ENCODE measurements around the gene LCE3E. TPM values are rescaled to one million over a fixed set of nuclear protein-coding genes. Genes with fewer than 3 reads are reported as not detected.

The LCE3E gene
- total RNA-seq, 2 experiments from 2014 or later: not detected

DNA sequence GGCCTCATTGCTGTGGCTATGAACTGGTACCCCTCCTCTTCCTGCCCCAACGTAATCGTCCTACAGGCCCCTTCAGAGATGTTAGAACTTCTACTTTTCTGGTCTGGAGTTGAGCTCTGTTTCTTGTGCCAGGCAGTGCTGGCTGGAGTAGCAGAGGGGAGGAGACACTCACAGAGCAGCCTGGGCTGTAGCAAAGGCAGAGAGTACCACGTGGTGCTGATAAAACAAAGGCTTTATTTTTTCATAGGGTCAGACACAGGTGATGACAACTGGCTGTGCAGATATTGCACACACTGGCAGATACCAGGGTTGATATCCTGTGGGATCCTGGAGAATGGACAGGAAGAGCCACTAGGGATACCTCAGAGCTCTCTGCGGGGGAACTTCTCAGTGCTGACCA lies 29.1 kb downstream of the LCE3E start:
- H3K36me3 ChIP-seq (ENCODE audit: insufficient read depth, low read length): no peaks in the 10 kb centered on the region
- H3K4me3 ChIP-seq (ENCODE audit: low read depth, low read length, poor library complexity, severe bottlenecking): no peak overlapping the region
- no peak overlapping the region for H3K27ac ChIP-seq (ENCODE audit: low read depth, low read length, poor library complexity, severe bottlenecking)
- H3K9me3 ChIP-seq (ENCODE audit: low read length): no peaks in the 10 kb centered on the region
- no peak overlapping the region for H3K4me2 ChIP-seq (ENCODE audit: low read length)
- POLR2A ChIA-PET: no interaction called here
- TF ChIP-seq, protein P1, sequence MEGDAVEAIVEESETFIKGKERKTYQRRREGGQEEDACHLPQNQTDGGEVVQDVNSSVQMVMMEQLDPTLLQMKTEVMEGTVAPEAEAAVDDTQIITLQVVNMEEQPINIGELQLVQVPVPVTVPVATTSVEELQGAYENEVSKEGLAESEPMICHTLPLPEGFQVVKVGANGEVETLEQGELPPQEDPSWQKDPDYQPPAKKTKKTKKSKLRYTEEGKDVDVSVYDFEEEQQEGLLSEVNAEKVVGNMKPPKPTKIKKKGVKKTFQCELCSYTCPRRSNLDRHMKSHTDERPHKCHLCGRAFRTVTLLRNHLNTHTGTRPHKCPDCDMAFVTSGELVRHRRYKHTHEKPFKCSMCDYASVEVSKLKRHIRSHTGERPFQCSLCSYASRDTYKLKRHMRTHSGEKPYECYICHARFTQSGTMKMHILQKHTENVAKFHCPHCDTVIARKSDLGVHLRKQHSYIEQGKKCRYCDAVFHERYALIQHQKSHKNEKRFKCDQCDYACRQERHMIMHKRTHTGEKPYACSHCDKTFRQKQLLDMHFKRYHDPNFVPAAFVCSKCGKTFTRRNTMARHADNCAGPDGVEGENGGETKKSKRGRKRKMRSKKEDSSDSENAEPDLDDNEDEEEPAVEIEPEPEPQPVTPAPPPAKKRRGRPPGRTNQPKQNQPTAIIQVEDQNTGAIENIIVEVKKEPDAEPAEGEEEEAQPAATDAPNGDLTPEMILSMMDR (conservative IDR thresholded peaks at IDR 0.05; ENCODE audit: low read length): no peak
- TF ChIP-seq EZH2phosphoT487 (IDR thresholded peaks at IDR 0.05; ENCODE audit: borderline replicate concordance, low read depth, low read length): no peak
- no peaks in the 10 kb centered on the region for H3K79me2 ChIP-seq (ENCODE audit: insufficient read depth, low read depth, low read length)
- no peaks in the 10 kb centered on the region for H3K9me2 ChIP-seq (ENCODE audit: insufficient read depth, low read length)
- H3K4me1 ChIP-seq (ENCODE audit: insufficient read depth, low read length, poor library complexity, severe bottlenecking): no peaks in the 10 kb centered on the region
- no peak for DNase-seq (ENCODE audit: low spot score)
- H2AFZ ChIP-seq (ENCODE audit: low read length): no peak overlapping the region
- no peaks in the 10 kb centered on the region for H4K20me1 ChIP-seq (ENCODE audit: insufficient read depth, low read length)
- BruUV-seq (replicated peaks): no TSS peak
- intact Hi-C loops (cut with micrococcal nuclease; ENCODE audit: unreplicated experiment): no loop called here
- CTCF ChIA-PET (ENCODE audit: unreplicated experiment): no interaction called here

DNA sequence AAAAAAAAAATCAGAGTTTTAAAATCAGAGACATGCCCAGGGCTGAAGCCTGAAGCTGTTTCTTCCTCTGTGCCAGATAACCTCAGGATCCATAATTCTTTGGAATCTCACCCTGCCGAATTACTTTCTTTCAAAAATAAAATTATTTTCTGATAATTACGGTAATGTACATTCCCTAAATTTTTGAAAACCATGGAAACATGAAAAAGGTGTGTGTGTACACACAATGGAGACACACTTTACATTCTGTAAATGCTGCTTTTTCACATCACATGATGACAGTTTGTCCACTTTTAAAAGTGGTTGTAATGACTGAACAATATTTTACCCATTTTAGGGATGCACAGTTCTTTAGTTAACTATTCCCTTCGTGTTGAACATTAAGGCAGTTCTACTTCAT lies 30.8 kb downstream of the LCE3E start:
- no peak overlapping the region for H2AFZ ChIP-seq (ENCODE audit: low read length)
- H3K4me1 ChIP-seq (ENCODE audit: insufficient read depth, low read length, poor library complexity, severe bottlenecking): no peaks in the 10 kb centered on the region
- H3K9me2 ChIP-seq (ENCODE audit: insufficient read depth, low read length): no peaks in the 10 kb centered on the region
- BruUV-seq (replicated peaks): no TSS peak
- no peak overlapping the region for H3K4me2 ChIP-seq (ENCODE audit: low read length)
- DNase-seq (ENCODE audit: low spot score): no peak
- intact Hi-C loops (cut with micrococcal nuclease; ENCODE audit: unreplicated experiment): no loop called here
- H3K79me2 ChIP-seq (ENCODE audit: insufficient read depth, low read depth, low read length): no peaks in the 10 kb centered on the region
- H3K4me3 ChIP-seq (ENCODE audit: low read depth, low read length, poor library complexity, severe bottlenecking): no peak overlapping the region
- CTCF ChIA-PET (ENCODE audit: unreplicated experiment): no interaction called here
- no peaks in the 10 kb centered on the region for H3K36me3 ChIP-seq (ENCODE audit: insufficient read depth, low read length)
- H3K9me3 ChIP-seq (ENCODE audit: low read length): no peaks in the 10 kb centered on the region
- H4K20me1 ChIP-seq (ENCODE audit: insufficient read depth, low read length): no peaks in the 10 kb centered on the region
- no peak overlapping the region for H3K27ac ChIP-seq (ENCODE audit: low read depth, low read length, poor library complexity, severe bottlenecking)
- no peak for TF ChIP-seq EZH2phosphoT487 (IDR thresholded peaks at IDR 0.05; ENCODE audit: borderline replicate concordance, low read depth, low read length)
- TF ChIP-seq, protein P1 (conservative IDR thresholded peaks at IDR 0.05; ENCODE audit: low read length): no peak
- POLR2A ChIA-PET: no interaction called here

DNA sequence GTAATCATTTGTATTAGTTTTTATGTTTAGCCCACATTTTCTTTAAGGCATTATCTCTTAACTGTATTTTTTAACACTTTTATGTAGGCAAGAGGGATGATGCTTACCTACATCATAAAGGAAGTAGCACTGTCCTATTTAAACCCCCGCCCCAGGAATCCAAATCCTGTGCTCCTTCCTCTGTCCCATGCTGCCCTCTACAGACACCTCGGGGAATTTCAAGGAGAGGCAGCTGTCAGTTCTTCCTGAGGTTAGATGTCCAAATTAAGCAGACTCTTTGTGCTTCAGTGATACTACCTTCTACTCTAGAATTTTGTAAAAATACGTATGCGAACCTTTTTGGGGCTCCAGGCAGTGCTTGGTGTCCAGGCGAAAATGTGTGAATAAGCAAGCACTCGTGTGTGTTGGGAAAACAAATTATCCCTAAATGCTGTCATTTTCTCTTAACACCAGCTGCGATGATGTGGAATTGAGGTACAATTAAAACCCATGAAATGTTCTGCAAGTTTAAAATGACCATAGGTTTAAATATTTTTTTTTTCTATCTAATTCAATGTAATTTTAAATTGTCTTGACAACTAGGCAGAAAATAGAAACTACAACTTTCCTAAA lies 33.1 kb downstream of the LCE3E start:
- no peaks in the 10 kb centered on the region for H3K9me3 ChIP-seq (ENCODE audit: low read length)
- BruUV-seq (replicated peaks): no TSS peak
- TF ChIP-seq, protein P1 (conservative IDR thresholded peaks at IDR 0.05; ENCODE audit: low read length): peak; percentile 84
- TF ChIP-seq EZH2phosphoT487 (IDR thresholded peaks at IDR 0.05; ENCODE audit: borderline replicate concordance, low read depth, low read length): no peak
- H3K9me2 ChIP-seq (ENCODE audit: insufficient read depth, low read length): no peaks in the 10 kb centered on the region
- no peak overlapping the region for H3K4me3 ChIP-seq (ENCODE audit: low read depth, low read length, poor library complexity, severe bottlenecking)
- no peak overlapping the region for H3K27ac ChIP-seq (ENCODE audit: low read depth, low read length, poor library complexity, severe bottlenecking)
- H3K79me2 ChIP-seq (ENCODE audit: insufficient read depth, low read depth, low read length): no peaks in the 10 kb centered on the region
- no peak overlapping the region for H3K4me2 ChIP-seq (ENCODE audit: low read length)
- CTCF ChIA-PET (ENCODE audit: unreplicated experiment): no interaction called here
- no peaks in the 10 kb centered on the region for H3K4me1 ChIP-seq (ENCODE audit: insufficient read depth, low read length, poor library complexity, severe bottlenecking)
- POLR2A ChIA-PET: interaction anchor here (0.6 kb wide), 1 partner anchor 104 kb away, joined by 9 read pairs; no protein-coding TSS in a partner anchor
- no peaks in the 10 kb centered on the region for H4K20me1 ChIP-seq (ENCODE audit: insufficient read depth, low read length)
- no peaks in the 10 kb centered on the region for H3K36me3 ChIP-seq (ENCODE audit: insufficient read depth, low read length)
- peak; percentile 24 for DNase-seq (ENCODE audit: low spot score)
- intact Hi-C loops (cut with micrococcal nuclease; ENCODE audit: unreplicated experiment): no loop called here
- no peak overlapping the region for H2AFZ ChIP-seq (ENCODE audit: low read length)
